ENCODE measurements around the gene SLC5A11. TPM values are rescaled to one million over a fixed set of nuclear protein-coding genes. Genes with fewer than 3 reads are reported as not detected.
A peak's percentile ranks its signal among the peaks of the same experiment; 100 is the strongest.

The SLC5A11 gene
- polyA plus RNA-seq, 2 of the 4 experiments (the other 2 are of a cell fraction), result 0.40 to 0.43 TPM

DNA sequence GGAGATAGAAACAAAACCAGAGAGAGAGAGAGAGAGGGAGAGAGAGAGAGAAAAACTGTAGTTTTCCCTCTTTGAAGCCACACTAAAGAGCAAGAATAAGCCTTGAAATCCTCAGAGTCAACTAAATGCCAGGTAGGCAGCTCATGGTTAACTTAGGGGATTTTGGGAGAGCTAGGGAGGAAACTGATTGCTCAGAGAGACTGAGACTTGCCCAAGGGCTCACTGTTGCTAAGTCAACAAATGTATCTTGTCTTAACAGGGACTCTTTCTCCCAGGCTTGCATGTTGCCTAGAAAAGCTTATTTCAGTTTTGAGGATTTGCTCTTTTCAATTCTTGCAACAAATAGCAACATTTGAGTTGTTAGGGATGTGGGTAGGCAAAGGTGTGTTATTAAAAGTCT is 4.5 kb upstream of the SLC5A11 start (continued):
- peak; percentile 66; the same call in 1 of the 2 replicates for TF ChIP-seq REST (IDR thresholded peaks at IDR 0.05)
- TF ChIP-seq BHLHE40 (IDR thresholded peaks at IDR 0.05; ENCODE audit: low read depth, low read length), result no peak
- TF ChIP-seq MAFK (IDR thresholded peaks at IDR 0.05; ENCODE audit: partially characterized antibody), result peak; percentile 13
- TF ChIP-seq JUN (IDR thresholded peaks at IDR 0.05), result no peak
- TF ChIP-seq MAZ (IDR thresholded peaks at IDR 0.05; ENCODE audit: borderline replicate concordance, low read depth, low read length), result no peak

DNA sequence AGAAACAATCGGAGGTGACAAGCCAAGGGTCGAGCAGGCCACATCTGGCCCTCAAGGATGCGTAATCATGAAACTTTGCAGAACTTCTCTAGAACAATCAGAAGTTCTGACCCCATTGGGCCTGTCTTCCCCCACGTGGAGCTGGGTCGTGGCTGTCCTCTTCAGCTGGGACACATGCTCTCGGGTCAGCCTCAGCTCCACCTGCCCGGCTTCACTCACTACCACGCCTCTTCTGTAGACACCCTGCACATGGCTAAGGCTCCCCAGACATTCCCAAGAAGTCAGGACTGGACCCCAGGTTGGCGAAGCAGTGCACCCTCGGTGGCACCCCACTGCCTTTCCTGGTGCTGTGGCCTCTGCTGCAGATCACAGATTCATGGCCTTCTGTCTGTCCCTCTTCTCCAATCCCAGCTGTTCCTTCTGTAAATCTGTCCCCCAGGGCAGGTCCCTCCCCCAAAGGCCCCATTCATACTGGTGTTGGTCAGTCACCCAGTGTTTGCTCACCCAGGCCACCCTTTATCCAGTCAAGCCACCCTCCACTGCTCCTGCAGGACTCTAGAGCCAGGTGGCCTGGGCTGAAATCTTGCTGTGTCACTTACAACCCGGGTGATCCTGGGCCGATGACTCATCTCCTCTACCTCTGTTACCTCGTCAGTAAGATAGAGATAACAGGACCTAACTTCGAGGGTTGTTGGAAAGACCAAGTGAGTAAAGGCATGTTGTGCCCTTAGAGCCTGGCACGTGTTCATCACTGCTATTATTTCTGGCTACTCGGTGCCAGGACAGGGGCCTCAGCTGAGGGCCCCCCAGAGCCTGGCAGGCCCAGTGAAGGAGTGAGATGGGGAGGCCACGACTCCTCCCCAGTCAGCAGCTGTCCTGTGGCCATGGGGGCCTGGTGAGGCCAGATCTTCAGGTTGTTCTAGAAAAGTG is 1.4 kb upstream of the SLC5A11 start:
- ChIA-PET POLR2A (interaction anchor here (0.7 kb wide), 1 partner anchor 219 kb away, joined by 5 read pairs; no protein-coding TSS in a partner anchor), CTCF (interaction anchor here (3.1 to 4.4 kb wide), 2 partner anchors 10 to 62 kb away, joined by 12 to 22 read pairs; no protein-coding TSS in a partner anchor)
- H3K4me3 ChIP-seq, result no peak overlapping the region
- H3K27ac ChIP-seq, result peak overlapping the region; percentile 85 to 92
- H3K9me3 ChIP-seq, result 0 out of 3 replicates have a peak, but pooled peaks cover 3% of the 10 kb centered on the region
- H3K4me2 ChIP-seq, result peak overlapping the region; percentile 55
- WGBS (ENCODE audit: missing lambda C conversion rate), result 31% methylated on average over 17 of the region's 17 CpGs
- no peak for FAIRE-seq
- peak; percentile 72 to 75 for ATAC-seq
- peak; percentile 78 to 93 for DNase-seq (ENCODE audit: low read depth in 1 of 2, low spot score in 1 of 2)
- peaks cover 91% of the 10 kb centered on the region for H3K4me1 ChIP-seq
- TF ChIP-seq ZC3H11A (IDR thresholded peaks at IDR 0.05) (no peak), SMC3 (IDR thresholded peaks at IDR 0.05) (0 out of 3 replicates have a peak, but pooled peaks have one; percentile 16), MYC (IDR thresholded peaks at IDR 0.05; ENCODE audit: borderline replicate concordance, low read length) (no peak; the same call in 1 of the 2 replicates), NPAS2 (CRISPR knock-in tag; IDR thresholded peaks at IDR 0.05; ENCODE audit: borderline replicate concordance) (peak; percentile 18; the same call in 1 of the 2 replicates), CHD4 (IDR thresholded peaks at IDR 0.05; ENCODE audit: borderline replicate concordance) (no peak), RCOR1 (IDR thresholded peaks at IDR 0.05; ENCODE audit: low read depth, low read length) (no peak), ZNF302 (CRISPR knock-in tag; IDR thresholded peaks at IDR 0.05) (0 out of 2 replicates have a peak, but pooled peaks have one; percentile 60), REST (IDR thresholded peaks at IDR 0.05) (no peak), HOXA7 (CRISPR knock-in tag; IDR thresholded peaks at IDR 0.05) (no peak), EHF (CRISPR knock-in tag; IDR thresholded peaks at IDR 0.05) (no peak; the same call in 1 of the 2 replicates), HOXB5 (CRISPR knock-in tag; IDR thresholded peaks at IDR 0.05) (peak; percentile 45; the same call in 1 of the 2 replicates), POLR2A (IDR thresholded peaks at IDR 0.05; ENCODE audit: low read length) (no peak), EHMT2 (IDR thresholded peaks at IDR 0.05; ENCODE audit: low read depth) (no peak), RAD21 (conservative IDR thresholded peaks at IDR 0.05 in 1 of 2, IDR thresholded peaks at IDR 0.05 in 1 of 2) (0 out of 5 replicates have a peak, but pooled peaks have one; percentile 15 to 18), FOSL2 (IDR thresholded peaks at IDR 0.05) (peak; percentile 63), FOSL2 (CRISPR knock-in tag; IDR thresholded peaks at IDR 0.05) (peak; percentile 98), HMGXB4 (CRISPR knock-in tag; IDR thresholded peaks at IDR 0.05; ENCODE audit: borderline replicate concordance) (peak; percentile 55; the same call in 1 of the 2 replicates), RARB (CRISPR knock-in tag; IDR thresholded peaks at IDR 0.05) (no peak), FOXS1 (CRISPR knock-in tag; IDR thresholded peaks at IDR 0.05) (no peak)
- TF ChIP-seq, protein P1, sequence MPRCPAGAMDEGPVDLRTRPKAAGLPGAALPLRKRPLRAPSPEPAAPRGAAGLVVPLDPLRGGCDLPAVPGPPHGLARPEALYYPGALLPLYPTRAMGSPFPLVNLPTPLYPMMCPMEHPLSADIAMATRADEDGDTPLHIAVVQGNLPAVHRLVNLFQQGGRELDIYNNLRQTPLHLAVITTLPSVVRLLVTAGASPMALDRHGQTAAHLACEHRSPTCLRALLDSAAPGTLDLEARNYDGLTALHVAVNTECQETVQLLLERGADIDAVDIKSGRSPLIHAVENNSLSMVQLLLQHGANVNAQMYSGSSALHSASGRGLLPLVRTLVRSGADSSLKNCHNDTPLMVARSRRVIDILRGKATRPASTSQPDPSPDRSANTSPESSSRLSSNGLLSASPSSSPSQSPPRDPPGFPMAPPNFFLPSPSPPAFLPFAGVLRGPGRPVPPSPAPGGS (IDR thresholded peaks at IDR 0.05), result no peak
- TF ChIP-seq, protein P2, sequence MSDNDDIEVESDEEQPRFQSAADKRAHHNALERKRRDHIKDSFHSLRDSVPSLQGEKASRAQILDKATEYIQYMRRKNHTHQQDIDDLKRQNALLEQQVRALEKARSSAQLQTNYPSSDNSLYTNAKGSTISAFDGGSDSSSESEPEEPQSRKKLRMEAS (IDR thresholded peaks at IDR 0.05), result peak; percentile 96

All from A549 (cell line).